ENCODE results near the gene CC2D2A. TPM values are rescaled to one million over a fixed set of nuclear protein-coding genes. Genes with fewer than 3 reads are reported as not detected.
A peak's percentile ranks its signal among the peaks of the same experiment; 100 is the strongest.

Gene CC2D2A
- 18.8 TPM for total RNA-seq

DNA sequence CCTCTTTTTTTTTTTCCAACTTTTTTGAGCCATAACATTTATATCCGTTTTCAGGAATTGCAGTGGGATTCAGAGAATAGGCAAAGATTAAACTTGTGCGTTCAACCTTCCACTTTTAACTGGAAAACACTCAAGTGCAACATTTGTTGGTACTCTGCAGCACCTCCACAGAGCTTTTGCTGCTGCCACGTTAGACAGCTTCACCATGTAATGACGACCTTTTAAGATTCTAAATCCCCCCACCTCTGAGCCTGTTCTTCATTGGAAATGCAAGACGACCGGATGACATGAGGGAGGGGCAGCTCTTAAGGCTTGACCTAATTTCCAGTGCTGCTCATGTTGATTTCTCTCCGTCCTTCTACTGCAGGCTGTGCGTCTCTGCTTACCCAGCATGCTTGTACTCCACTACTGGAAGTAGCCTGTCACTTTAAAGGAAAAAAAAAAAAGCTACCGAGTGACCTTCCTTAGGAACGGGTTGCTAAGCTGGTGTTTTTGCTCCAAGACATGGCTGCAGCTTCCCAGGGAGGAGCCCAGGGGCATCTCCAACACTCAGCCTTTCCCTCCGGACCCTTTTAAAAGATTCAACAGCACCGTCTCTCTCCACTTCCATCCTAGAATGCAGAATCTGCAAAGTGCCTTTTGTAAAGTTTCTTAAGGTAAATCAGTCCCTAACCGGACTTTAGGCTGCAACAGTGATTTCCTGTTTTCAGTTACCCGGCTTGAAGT is at the start of gene CC2D2A:
TSS of gene CC2D2A (plus strand) at position 481 of the 726 bp plus-strand sequence. CDS start 6,051 bp downstream, outside the sequence.
- FAIRE-seq (no peak), DNase-seq (ENCODE audit: low spot score in 2 of 2) (no peak)

GRCh38 chr4:15420642-15421041 is 49.0 kb upstream of the CC2D2A start:
- no peak for FAIRE-seq
- DNase-seq (ENCODE audit: low spot score in 2 of 2): no peak

- no peak for FAIRE-seq
- no peak for DNase-seq (ENCODE audit: low spot score in 2 of 2)
Measured at GRCh38 chr4:15423285-15423711, 46.4 kb upstream of the CC2D2A start.

GRCh38 chr4:15425520-15425919 is 44.2 kb upstream of the CC2D2A start:
- FAIRE-seq: no peak
- DNase-seq (ENCODE audit: low spot score in 2 of 2): no peak

GRCh38 chr4:15427161-15427560 is 42.5 kb upstream of the CC2D2A start:
- DNase-seq (ENCODE audit: low spot score in 2 of 2) (no peak), FAIRE-seq (no peak)

DNA sequence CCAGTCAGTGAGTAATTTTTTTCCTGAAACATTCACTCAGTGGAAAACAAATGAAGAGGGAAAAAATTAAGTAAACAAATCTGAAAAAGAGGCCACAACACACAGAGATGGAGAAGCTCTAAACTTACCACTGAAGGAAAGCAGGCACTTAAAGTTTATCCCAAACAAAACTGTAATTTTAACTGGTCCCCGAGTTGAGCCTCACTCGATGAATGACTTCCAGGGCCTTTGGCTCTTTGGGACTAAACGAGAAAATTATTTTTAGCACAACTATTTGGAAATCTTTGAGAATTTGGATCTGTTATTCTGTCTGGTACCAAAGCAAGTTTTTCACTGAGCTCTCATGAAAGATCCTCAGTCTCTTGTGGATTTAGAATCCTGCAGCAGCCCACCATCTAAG is 42.0 kb upstream of the CC2D2A start, which contains the start of gene C1QTNF7:
TSS of gene C1QTNF7 (plus strand) at position 333 of the 400 bp plus-strand sequence. CDS start 7,711 bp downstream, outside the sequence.
- no peak for DNase-seq (ENCODE audit: low spot score in 2 of 2)
- no peak for FAIRE-seq

- FAIRE-seq (no peak), DNase-seq (ENCODE audit: low spot score in 2 of 2) (no peak)
Measured at GRCh38 chr4:15428611-15429010, 41.1 kb upstream of the CC2D2A start.

- FAIRE-seq (no peak), DNase-seq (ENCODE audit: low spot score in 2 of 2) (no peak)
Measured at GRCh38 chr4:15434091-15434490, 35.6 kb upstream of the CC2D2A start.

DNA sequence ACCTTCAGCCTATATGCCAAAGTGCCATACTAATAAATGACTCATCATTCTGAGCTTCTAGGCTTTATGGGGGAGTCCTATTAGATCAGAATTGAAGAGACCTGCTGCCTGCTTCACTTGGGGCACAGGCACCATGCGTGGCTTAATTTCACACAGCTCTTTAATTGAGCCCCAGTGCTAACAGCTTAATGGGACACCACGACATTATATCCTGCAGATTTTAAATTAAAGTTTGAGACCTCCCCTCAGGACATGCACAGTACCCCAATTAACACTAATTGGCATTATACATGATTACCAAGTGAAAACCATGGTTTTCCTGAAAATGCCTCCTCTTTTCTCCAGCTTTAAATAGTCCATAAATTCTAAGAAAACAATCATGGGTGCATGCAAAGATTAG is 35.0 kb upstream of the CC2D2A start:
- no peak for FAIRE-seq
- no peak for DNase-seq (ENCODE audit: low spot score in 2 of 2)

GRCh38 chr4:15436513-15436912 is 33.2 kb upstream of the CC2D2A start:
- DNase-seq (ENCODE audit: low spot score in 2 of 2) (no peak), FAIRE-seq (no peak)

DNA sequence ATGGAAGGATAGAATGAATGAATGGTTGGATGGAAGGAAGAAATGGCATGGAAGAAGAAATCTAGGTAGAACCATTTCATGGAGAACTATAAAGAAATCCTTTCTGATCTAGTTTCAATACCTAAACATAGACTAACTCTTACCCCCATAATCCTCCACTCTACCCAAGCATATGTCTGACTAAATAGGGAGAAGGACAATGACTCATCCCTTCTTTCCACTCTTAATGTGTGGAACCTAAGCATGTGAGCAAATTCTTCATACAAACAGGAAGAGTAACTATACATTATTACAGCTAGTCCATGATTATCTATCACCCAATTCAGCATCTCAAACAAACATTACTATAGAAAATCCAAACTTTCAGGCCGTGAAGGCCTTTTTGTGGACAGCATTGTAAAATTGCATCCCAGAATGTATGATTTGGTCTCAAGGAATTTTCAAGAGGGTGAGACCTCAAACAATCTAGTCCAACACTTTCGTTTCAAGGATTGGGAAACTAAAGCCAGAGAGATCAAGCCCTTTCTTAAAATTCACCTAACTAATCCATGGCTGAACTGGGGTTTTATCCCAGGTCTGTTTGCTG is 30.6 kb upstream of the CC2D2A start:
- FAIRE-seq: no peak
- no peak for DNase-seq (ENCODE audit: low spot score in 2 of 2)

- FAIRE-seq (no peak), DNase-seq (ENCODE audit: low spot score in 2 of 2) (no peak)
Measured at GRCh38 chr4:15443371-15444160, 26.1 kb upstream of the CC2D2A start.

- FAIRE-seq: no peak
- no peak for DNase-seq (ENCODE audit: low spot score in 2 of 2)
Measured at GRCh38 chr4:15444276-15444675, 25.4 kb upstream of the CC2D2A start.

GRCh38 chr4:15444879-15445547 is 24.7 kb upstream of the CC2D2A start:
- DNase-seq (ENCODE audit: low spot score in 2 of 2) (no peak), FAIRE-seq (no peak)

DNA sequence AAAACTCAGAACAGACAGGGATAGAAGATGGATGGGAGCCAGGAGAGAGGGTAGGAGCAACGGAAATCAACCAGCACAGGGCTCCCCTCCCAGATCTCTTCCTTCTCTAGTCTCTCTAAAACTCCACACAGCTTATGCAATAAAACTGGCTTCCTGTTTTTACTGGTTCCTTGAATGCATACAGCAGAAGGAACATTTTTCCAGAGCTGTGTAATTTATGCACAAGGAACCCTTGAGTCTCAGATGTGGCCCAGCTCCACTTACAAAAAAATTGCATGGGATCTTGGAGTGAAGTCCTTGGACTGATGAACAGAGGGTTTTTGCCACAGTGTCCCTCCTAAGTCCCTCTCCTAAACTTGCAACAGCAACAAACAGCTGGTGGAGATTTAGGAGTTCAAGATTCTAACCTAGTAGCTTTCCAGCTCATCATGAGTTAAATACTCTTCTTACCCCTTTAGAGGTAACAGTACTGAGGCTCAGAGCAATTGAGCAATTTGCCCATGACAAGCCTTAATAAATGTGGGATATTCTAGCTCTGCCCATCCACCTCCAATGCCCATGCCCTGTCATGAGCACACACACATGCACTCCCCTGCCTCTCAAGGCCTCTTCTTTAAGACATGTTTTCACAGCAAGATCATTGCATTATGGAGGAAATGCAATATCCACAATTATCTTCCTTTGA is 18.4 kb upstream of the CC2D2A start:
- FAIRE-seq (no peak), DNase-seq (ENCODE audit: low spot score in 2 of 2) (no peak)

GRCh38 chr4:15451866-15452765 is 17.6 kb upstream of the CC2D2A start:
- no peak for FAIRE-seq
- no peak for DNase-seq (ENCODE audit: low spot score in 2 of 2)

GRCh38 chr4:15455290-15455689 is 14.4 kb upstream of the CC2D2A start:
- FAIRE-seq: no peak
- no peak for DNase-seq (ENCODE audit: low spot score in 2 of 2)

- peak; percentile 76 for FAIRE-seq
- DNase-seq (ENCODE audit: low spot score in 2 of 2): peak in 1 of 2 donors; percentile 27
Measured at GRCh38 chr4:15457406-15458201, 12.1 kb upstream of the CC2D2A start.

Measured in frontal cortex (tissue), 4 donors.